Small intestine (tissue), 7 donors: ENCODE measurements around the gene EMC1. TPM values are rescaled to one million over a fixed set of nuclear protein-coding genes. Genes with fewer than 3 reads are reported as not detected.
"Not testable (repeated sequence)": the region's sequence is repeated elsewhere in the genome, so short reads cannot be mapped to it uniquely, and the experiment has no call there.

Experiments
- DNase-seq, 2 donors: peaks; one replicate each; pipeline versions ENCODE4 v3.0.0 to v3.0.0-alpha.2; 2013
- FAIRE-seq: peaks from 2 replicates; lab custom pipeline; 2012; peaks lifted over from hg19 to GRCh38; lab: Jason Lieb, UNC
- H3K27ac ChIP-seq, 3 donors: one replicate each; pipeline ENCODE4 v1.5.1; 2013; ENCODE audit warnings: low read length in 2 of 3, mild to moderate bottlenecking in 2 of 3, control low read depth in 1 of 3, inconsistent platforms in 1 of 3, low read depth in 1 of 3, moderate library complexity in 1 of 3
- H3K27me3 ChIP-seq, 3 donors: one replicate each; pipeline ENCODE4 v1.6.1; 2013; ENCODE audit warnings: low read length in 3 of 3, inconsistent platforms in 1 of 3; ENCODE audit not compliant: control insufficient read depth in 3 of 3, insufficient read depth in 3 of 3
- H3K36me3 ChIP-seq, 3 donors: one replicate each; pipeline ENCODE4 v1.6.1; 2013; ENCODE audit warnings: low read length in 3 of 3, inconsistent platforms in 1 of 3, low read depth in 1 of 3, mild to moderate bottlenecking in 1 of 3, moderate library complexity in 1 of 3; ENCODE audit not compliant: control insufficient read depth in 3 of 3, insufficient read depth in 2 of 3
- H3K4me1 ChIP-seq, 3 donors: one replicate each; pipeline ENCODE4 v1.6.1; 2013; ENCODE audit warnings: low read length in 2 of 3, inconsistent platforms in 1 of 3, low read depth in 1 of 3, mild to moderate bottlenecking in 1 of 3, moderate library complexity in 1 of 3; ENCODE audit not compliant: control insufficient read depth in 3 of 3, insufficient read depth in 2 of 3
- H3K4me3 ChIP-seq, 3 donors: one replicate each; pipeline ENCODE4 v1.5.1; 2013; ENCODE audit warnings: low read length in 3 of 3, control low read depth in 1 of 3, inconsistent platforms in 1 of 3, low read depth in 1 of 3, mild to moderate bottlenecking in 1 of 3, moderate library complexity in 1 of 3
- H3K9me3 ChIP-seq, 2 donors: one replicate each; pipeline ENCODE4 v1.6.1; 2013; ENCODE audit warnings: low read depth in 1 of 2, low read length in 1 of 2; ENCODE audit not compliant: control insufficient read depth in 2 of 2, insufficient read depth in 1 of 2
- WGBS, 3 donors: extraction: QIAGEN DNeasy Blood & Tissue Kit; methylation state at CpG; one replicate each; pipeline ENCODE4 v1.1.7; 2013; 5-methylcytosine and 5-hydroxymethylcytosine counted together
- polyA plus RNA-seq, 4 donors: library from polyadenylated mRNA; stranded (reverse) in 3 of 4; unstranded in 1 of 4; fragments of 200-250 nt in 3 of 4; fragments of 120-200 nt in 1 of 4; gene quantifications; one replicate each; pipeline versions ENCODE4 v1.2.1 to v1.2.3, GENCODE V29; 2013
- donor health status: healthy with polysubstance abuse.
- donor health status: control.
- donor health status: control.
- donor health status: Bipolar disorder and iron deficiency.
- donor health status: healthy.

EMC1 gene
- polyA plus RNA-seq, 4 donors, result 4.2 to 33.4 (median 12.5) TPM

- Histone ChIP-seq H3K4me3 (peak overlapping the region in 1 of 3 donors; percentile 36), H3K36me3 (peaks cover 2 to 39% (median 22%) of the 10 kb centered on the region in 3 donors), H3K4me1 (peaks cover 0 to 29% (median 2%) of the 10 kb centered on the region in 3 donors), H3K27ac (peak overlapping the region in 2 of 3 donors; percentile 49 to 90)
- H3K9me3 ChIP-seq, FAIRE-seq, H3K27me3 ChIP-seq: not testable (repeated sequence)
- peak in 1 of 2 donors; percentile 87 for DNase-seq
- WGBS, 3 donors, result 45 to 60% (median 48%) methylated on average over 4 to 6 of the region's 6 CpGs
These were observed 19.0 kb upstream of the EMC1 start for GRCh38 chr1:19270343-19270730.

- DNase-seq, H3K4me3 ChIP-seq, FAIRE-seq, H3K27me3 ChIP-seq, H3K9me3 ChIP-seq: not testable (repeated sequence)
- WGBS, 3 donors, result 31 to 59% (median 54%) methylated on average over 4 to 9 of the region's 9 CpGs
- Histone ChIP-seq H3K27ac (peak overlapping the region in 1 of 3 donors; percentile 90), H3K4me1 (peaks cover 0 to 26% (median 2%) of the 10 kb centered on the region in 3 donors), H3K36me3 (peaks cover 2 to 39% (median 22%) of the 10 kb centered on the region in 3 donors)
These were observed 18.4 kb upstream of the EMC1 start for GRCh38 chr1:19269427-19270342.

GRCh38 chr1:19268445-19268844, 17.1 kb upstream of the EMC1 start:
- 83 to 92% (median 87%) methylated on average over 11 of the region's 11 CpGs for WGBS, 3 donors
- Histone ChIP-seq H3K27me3 (no peaks in the 10 kb centered on the region), H3K36me3 (peaks cover 2 to 39% (median 20%) of the 10 kb centered on the region in 3 donors), H3K4me3 (no peak overlapping the region), H3K27ac (no peak overlapping the region), H3K4me1 (peaks cover 0 to 20% (median 0%) of the 10 kb centered on the region in 3 donors), H3K9me3 (no peaks in the 10 kb centered on the region)
- FAIRE-seq (no peak), DNase-seq (no peak)

GRCh38 chr1:19262744-19263143, 11.4 kb upstream of the EMC1 start:
- no peak overlapping the region for H3K27ac ChIP-seq
- FAIRE-seq (no peak), DNase-seq (no peak)
- 91 to 97% (median 95%) methylated on average over 5 of the region's 5 CpGs for WGBS, 3 donors
- no peak overlapping the region for H3K4me3 ChIP-seq
- no peaks in the 10 kb centered on the region for H3K27me3 ChIP-seq
- no peaks in the 10 kb centered on the region for H3K9me3 ChIP-seq
- H3K36me3 ChIP-seq, result peaks cover 15 to 53% (median 23%) of the 10 kb centered on the region in 3 donors
- no peaks in the 10 kb centered on the region for H3K4me1 ChIP-seq

- Histone ChIP-seq H3K27ac (no peak overlapping the region), H3K27me3 (no peaks in the 10 kb centered on the region), H3K4me3 (no peak overlapping the region), H3K9me3 (no peaks in the 10 kb centered on the region), H3K4me1 (no peaks in the 10 kb centered on the region), H3K36me3 (peaks cover 19 to 58% (median 23%) of the 10 kb centered on the region in 3 donors)
- DNase-seq (no peak), FAIRE-seq (no peak)
- WGBS, 3 donors, result 79 to 84% (median 83%) methylated on average over 5 of the region's 5 CpGs
These were observed 10.7 kb upstream of the EMC1 start for GRCh38 chr1:19262047-19262446.

- no peaks in the 10 kb centered on the region for H3K27me3 ChIP-seq
- 69 to 72% (median 69%) methylated on average over 19 to 21 of the region's 21 CpGs for WGBS, 3 donors
- no peaks in the 10 kb centered on the region for H3K9me3 ChIP-seq
- no peak overlapping the region for H3K4me3 ChIP-seq
- no peak for FAIRE-seq
- peaks cover 20 to 68% (median 24%) of the 10 kb centered on the region in 3 donors for H3K36me3 ChIP-seq
- H3K4me1 ChIP-seq, result no peaks in the 10 kb centered on the region
- peak in 1 of 2 donors; percentile 41 for DNase-seq
- peak overlapping the region in 1 of 3 donors; percentile 9 for H3K27ac ChIP-seq
These were observed 9.2 kb upstream of the EMC1 start for GRCh38 chr1:19260211-19261138.

GRCh38 chr1:19258353-19258752, 7.0 kb upstream of the EMC1 start:
- no peak for DNase-seq
- Histone ChIP-seq H3K4me1 (no peaks in the 10 kb centered on the region), H3K27me3 (no peaks in the 10 kb centered on the region), H3K27ac (no peak overlapping the region), H3K4me3 (no peak overlapping the region), H3K9me3 (no peaks in the 10 kb centered on the region), H3K36me3 (peaks cover 20 to 86% (median 24%) of the 10 kb centered on the region in 3 donors)
- FAIRE-seq, result no peak
- 84 to 91% (median 88%) methylated on average over 10 of the region's 10 CpGs for WGBS, 3 donors
